ENCODE measurements around the gene IZUMO1. TPM values are rescaled to one million over a fixed set of nuclear protein-coding genes. Genes with fewer than 3 reads are reported as not detected.
A peak's percentile ranks its signal among the peaks of the same experiment; 100 is the strongest.

IZUMO1 gene
- total and polyA plus RNA-seq, 9 of the 15 experiments (the other 6 are each of a cell fraction or from before 2014, with no cell fraction given) = 0.14 to 2.1 (median 0.73) TPM

DNA sequence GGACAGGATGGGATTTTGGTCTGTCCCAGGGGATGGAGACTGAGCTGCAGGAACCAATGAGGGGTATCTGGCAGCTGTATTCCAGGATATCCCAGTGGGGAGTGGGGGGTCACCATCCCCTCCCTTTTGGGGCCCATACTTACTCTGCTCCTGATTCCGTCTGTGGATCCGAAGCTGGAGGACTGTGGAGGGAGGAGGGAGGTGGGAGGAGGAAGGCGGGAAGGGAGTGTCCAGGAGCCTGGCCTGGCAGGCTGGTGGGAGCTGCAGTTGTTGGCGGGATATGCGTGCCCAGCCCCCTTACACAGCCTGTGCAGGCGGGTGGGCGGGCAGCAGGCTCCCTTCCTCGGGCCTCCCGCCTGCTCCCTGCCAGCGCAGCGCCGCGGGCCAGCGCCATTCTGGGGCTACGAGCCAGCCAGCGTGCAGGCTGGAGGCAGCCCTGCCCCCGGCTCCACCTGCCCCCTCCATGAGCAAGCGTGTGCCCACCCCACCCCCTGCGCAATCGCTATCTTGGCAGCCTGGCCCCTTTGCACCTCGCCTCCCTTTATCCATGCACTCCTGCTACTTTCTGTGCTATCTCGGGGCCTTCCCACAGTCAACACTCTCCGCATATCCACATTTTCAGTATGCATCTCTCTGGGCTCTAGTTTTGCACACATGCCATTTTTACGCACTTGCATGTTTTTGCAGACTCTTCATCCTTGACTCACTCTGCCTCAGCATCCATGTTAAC, 30.0 kb downstream of the IZUMO1 start:
- Histone ChIP-seq H3K27ac (ENCODE audit: extremely low read depth, low read depth, low read length) (no peak overlapping the region), H3K36me3 (ENCODE audit: control insufficient read depth, insufficient read depth, low read length) (no peaks in the 10 kb centered on the region), H3K9ac (ENCODE audit: insufficient read depth in 1 of 2, low read depth in 2 of 2, low read length in 2 of 2) (peak overlapping the region in 1 of 2 experiments; percentile 52; a peak in 2 of 4 replicates), H3K27me3 (ENCODE audit: control insufficient read depth in 2 of 2, insufficient read depth in 2 of 2, low read length in 2 of 2) (no peaks in the 10 kb centered on the region), H2AFZ (ENCODE audit: low read depth, low read length) (no peak overlapping the region), H3K9me1 (ENCODE audit: control insufficient read depth, insufficient read depth, low read length) (no peaks in the 10 kb centered on the region), H4K20me1 (replicated peaks; ENCODE audit: control insufficient read depth, insufficient read depth, low read length) (no peaks in the 10 kb centered on the region), H3K79me2 (ENCODE audit: control insufficient read depth, insufficient read depth, low read length) (peaks cover 7% of the 10 kb centered on the region; the same call in 1 of the 3 replicates), H3K4me2 (ENCODE audit: insufficient read depth, low read length) (no peak overlapping the region), H3K4me1 (replicated peaks in 1 of 2; ENCODE audit: control insufficient read depth in 2 of 2, insufficient read depth in 2 of 2, low read length in 2 of 2) (peaks cover 21 to 68% of the 10 kb centered on the region in 2 experiments), H3K9me3 (replicated peaks; ENCODE audit: control insufficient read depth, insufficient read depth, low read depth, low read length) (no peaks in the 10 kb centered on the region), H3K4me3 (no peak overlapping the region)
- POLR2A ChIA-PET = interaction anchor here (1.0 to 1.3 kb wide), 2 partner anchors 9 to 19 kb away, joined by 3 to 6 read pairs; no protein-coding TSS in a partner anchor
- TF ChIP-seq ZNF586 (CRISPR knock-in tag; conservative IDR thresholded peaks at IDR 0.05) (no peak), ZNF263 (CRISPR knock-in tag; IDR thresholded peaks at IDR 0.05; ENCODE audit: borderline replicate concordance) (peak; percentile 78)
- CTCF ChIA-PET (ENCODE audit: low intra/inter-chr PET ratio) = no interaction called here
- in situ Hi-C loops (cut with MboI) = no loop called here
- no peak for FAIRE-seq
- DNase-seq (ENCODE audit: extremely low read depth in 1 of 4, low spot score in 3 of 4) = no peak
- no peak for ATAC-seq
- BruUV-seq (replicated peaks) = no TSS peak
- intact Hi-C loops (cut with micrococcal nuclease) = no loop called here
- 67% methylated on average over 9 of the region's 24 CpGs for WGBS (ENCODE audit: insufficient coverage, low coverage, missing lambda C conversion rate)

DNA sequence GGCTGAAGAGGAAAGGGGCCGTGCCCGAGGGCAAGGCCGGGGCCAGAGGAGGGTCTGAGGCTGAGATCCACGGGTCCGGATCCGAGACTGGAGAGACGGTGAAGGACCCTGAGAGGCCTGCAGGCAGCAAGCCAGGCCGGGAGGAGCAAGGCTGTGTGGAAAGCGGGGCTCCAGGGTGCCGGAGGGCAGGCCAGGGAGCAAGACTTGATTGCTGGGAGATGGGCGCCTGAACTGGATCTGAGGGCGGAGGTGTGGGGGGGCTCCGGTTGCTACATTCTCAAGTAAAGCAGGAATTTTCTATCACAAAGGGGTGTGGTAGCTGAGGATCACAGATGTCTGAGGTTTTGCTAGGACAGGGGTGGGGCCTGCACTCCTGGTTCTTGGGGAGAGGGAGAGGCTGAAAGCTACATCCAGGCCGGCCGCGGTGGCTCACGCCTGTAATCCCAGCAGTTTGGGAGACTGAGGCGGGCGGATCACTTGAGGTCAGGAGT, 31.0 kb downstream of the IZUMO1 start:
- intact Hi-C loops (cut with micrococcal nuclease) = loop anchor here (2.0 kb wide), 1 partner anchor 41 kb away; no protein-coding TSS in a partner anchor
- WGBS (ENCODE audit: insufficient coverage, low coverage, missing lambda C conversion rate) = 49% methylated on average over 19 of the region's 19 CpGs

More for the DNA sequence above, 31.0 kb downstream of the IZUMO1 start:
- Histone ChIP-seq H3K9ac (ENCODE audit: insufficient read depth in 1 of 2, low read depth in 2 of 2, low read length in 2 of 2) (peak overlapping the region in 1 of 2 experiments; percentile 61; a peak in 2 of 4 replicates), H3K4me2 (ENCODE audit: insufficient read depth, low read length) (peak overlapping the region; percentile 85; the same call in 1 of the 2 replicates), H2AFZ (ENCODE audit: low read depth, low read length) (no peak overlapping the region), H3K9me1 (ENCODE audit: control insufficient read depth, insufficient read depth, low read length) (no peaks in the 10 kb centered on the region), H3K79me2 (ENCODE audit: control insufficient read depth, insufficient read depth, low read length) (peaks cover 7% of the 10 kb centered on the region; the same call in 1 of the 3 replicates), H3K4me3 (no peak overlapping the region), H3K9me3 (replicated peaks; ENCODE audit: control insufficient read depth, insufficient read depth, low read depth, low read length) (no peaks in the 10 kb centered on the region), H3K36me3 (ENCODE audit: control insufficient read depth, insufficient read depth, low read length) (no peaks in the 10 kb centered on the region), H3K4me1 (replicated peaks in 1 of 2; ENCODE audit: control insufficient read depth in 2 of 2, insufficient read depth in 2 of 2, low read length in 2 of 2) (peaks cover 18 to 58% of the 10 kb centered on the region in 2 experiments), H3K27me3 (ENCODE audit: control insufficient read depth in 2 of 2, insufficient read depth in 2 of 2, low read length in 2 of 2) (no peaks in the 10 kb centered on the region), H3K27ac (ENCODE audit: extremely low read depth, low read depth, low read length) (no peak overlapping the region), H4K20me1 (replicated peaks; ENCODE audit: control insufficient read depth, insufficient read depth, low read length) (no peaks in the 10 kb centered on the region)
- FAIRE-seq (peak; percentile 44), DNase-seq (ENCODE audit: extremely low read depth in 1 of 4, low spot score in 3 of 4) (no peak), ATAC-seq (no peak)
- in situ Hi-C loops (cut with MboI) = no loop called here
- TF ChIP-seq ZZZ3 (IDR thresholded peaks at IDR 0.05) = no peak
- TF ChIP-seq, protein P1, sequence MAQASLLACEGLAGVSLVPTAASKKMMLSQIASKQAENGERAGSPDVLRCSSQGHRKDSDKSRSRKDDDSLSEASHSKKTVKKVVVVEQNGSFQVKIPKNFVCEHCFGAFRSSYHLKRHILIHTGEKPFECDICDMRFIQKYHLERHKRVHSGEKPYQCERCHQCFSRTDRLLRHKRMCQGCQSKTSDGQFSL (CRISPR knock-in tag; IDR thresholded peaks at IDR 0.05) = 0 out of 2 replicates have a peak, but pooled peaks have one; percentile 25
- TF ChIP-seq, protein P1 (tag; IDR thresholded peaks at IDR 0.05) = no peak
- no TSS peak for BruUV-seq (replicated peaks)
- ChIA-PET CTCF (ENCODE audit: low intra/inter-chr PET ratio) (no interaction called here), POLR2A (interaction anchor here (1.0 kb wide), 1 partner anchor 10 kb away, joined by 6 read pairs; no protein-coding TSS in a partner anchor)
